Omental fat pad (tissue), 4 donors: ENCODE measurements around the gene PGS1. TPM values are rescaled to one million over a fixed set of nuclear protein-coding genes. Genes with fewer than 3 reads are reported as not detected.

ENCODE experiments used
- ATAC-seq: fragments of 150-250 bp; one replicate; pipeline ENCODE4 v1.9.1; 2016; ENCODE audit warnings: mild to moderate bottlenecking, moderate library complexity; ENCODE audit not compliant: low FRiP score
- DNase-seq: peaks from one replicate; pipeline ENCODE4 v3.0.0-alpha.2; 2019; ENCODE audit warnings: low spot score
- CTCF ChIP-seq, 3 donors: fragments of 450-650 bp; IDR thresholded peaks; one replicate each; pipeline ENCODE4 v1.5.1; 2016 to 2017; ENCODE audit warnings: antibody characterized with exemption in 3 of 3, mild to moderate bottlenecking in 3 of 3, moderate library complexity in 2 of 3
- total RNA-seq, 4 donors: library from RNA; depleted of rRNA; stranded (reverse); fragments of >200 nt; gene quantifications; one replicate each; pipeline ENCODE4 v1.1.0, GENCODE V29; 2016

PGS1 gene
- total RNA-seq, 4 donors from 2014 or later = 25.8 to 97.2 (median 70.2) TPM

- no peak for TF ChIP-seq CTCF (IDR thresholded peaks at IDR 0.05)
- DNase-seq (no peak), ATAC-seq (peak; percentile 66)
Observed at GRCh38 chr17:78337244-78338109, 41.0 kb upstream of the PGS1 start.

GRCh38 chr17:78338486-78339259 is 39.8 kb upstream of the PGS1 start:
- no peak for DNase-seq

GRCh38 chr17:78340183-78340955 is 38.1 kb upstream of the PGS1 start:
- no peak for ATAC-seq
- no peak for TF ChIP-seq CTCF (IDR thresholded peaks at IDR 0.05)
- DNase-seq = no peak

More at GRCh38 chr17:78338486-78339259, 39.8 kb upstream of the PGS1 start:
- no peak for TF ChIP-seq CTCF (IDR thresholded peaks at IDR 0.05)
- ATAC-seq = no peak

- DNase-seq = no peak
- TF ChIP-seq CTCF (IDR thresholded peaks at IDR 0.05) = no peak
- ATAC-seq = peak; percentile 46
Observed at GRCh38 chr17:78341559-78342448, 36.6 kb upstream of the PGS1 start.

- ATAC-seq (peak; percentile 82), DNase-seq (no peak)
- no peak for TF ChIP-seq CTCF (IDR thresholded peaks at IDR 0.05)
Observed at GRCh38 chr17:78342449-78343186, 35.8 kb upstream of the PGS1 start.
